Trophoblast cell (in vitro differentiated cells and primary cell): Measurements from ENCODE around the gene CYP26B1.
"Not testable (repeated sequence)": the region's sequence is repeated elsewhere in the genome, so short reads cannot be mapped to it uniquely, and the experiment has no call there.

Source experiments
- DNase-seq, 2 donors: peaks; one replicate each; pipeline ENCODE4 v3.0.0-alpha.2; 2016
- H2AFZ ChIP-seq: 2 replicates; pipeline ENCODE4 v1.6.1; 2013; ENCODE audit warnings: low read length, moderate library complexity, mild to moderate bottlenecking; ENCODE audit not compliant: insufficient read depth, poor library complexity
- H2AK5ac ChIP-seq: 2 replicates; pipeline ENCODE4 v1.6.1; 2013; ENCODE audit warnings: mild to moderate bottlenecking, low read length
- H2BK120ac ChIP-seq: 2 replicates; pipeline ENCODE4 v1.6.1; 2013; ENCODE audit warnings: low read length, mild to moderate bottlenecking, moderate library complexity; ENCODE audit not compliant: insufficient read depth, poor library complexity
- H2BK12ac ChIP-seq: 2 replicates; pipeline ENCODE4 v1.6.1; 2013; ENCODE audit warnings: mild to moderate bottlenecking, low read length, moderate library complexity
- H2BK5ac ChIP-seq: 2 replicates; pipeline ENCODE4 v1.6.1; 2013; ENCODE audit warnings: low read length, low read depth, moderate library complexity, mild to moderate bottlenecking; ENCODE audit not compliant: poor library complexity
- H3K14ac ChIP-seq: 2 replicates; pipeline ENCODE4 v1.6.1; 2013; ENCODE audit warnings: mild to moderate bottlenecking, low read length
- H3K18ac ChIP-seq: 2 replicates; pipeline ENCODE4 v1.6.1; 2013; ENCODE audit warnings: mild to moderate bottlenecking, low read length
- H3K23ac ChIP-seq: 2 replicates; pipeline ENCODE4 v1.6.1; 2013; ENCODE audit warnings: low read length
- H3K27ac ChIP-seq: 2 replicates; pipeline ENCODE4 v1.5.1; 2013; ENCODE audit warnings: low read depth, mild to moderate bottlenecking, inconsistent platforms, low read length, moderate library complexity
- H3K27me3 ChIP-seq: 2 replicates; pipeline ENCODE4 v1.6.1; 2013; ENCODE audit warnings: inconsistent platforms, mild to moderate bottlenecking, low read length, moderate library complexity; ENCODE audit not compliant: insufficient read depth
- H3K36me3 ChIP-seq, 2 experiments: 1 replicate in 1 of 2; 2 replicates in 1 of 2; pipeline ENCODE4 v1.6.1; 2013; ENCODE audit warnings: low read length in 2 of 2, mild to moderate bottlenecking in 2 of 2, moderate library complexity in 1 of 2; ENCODE audit not compliant: insufficient read depth in 2 of 2, control insufficient read depth in 1 of 2
- H3K4ac ChIP-seq: 2 replicates; pipeline ENCODE4 v1.6.1; 2013; ENCODE audit warnings: low read depth, mild to moderate bottlenecking, low read length, moderate library complexity
- H3K4me1 ChIP-seq, 2 experiments: 1 replicate in 1 of 2; 2 replicates in 1 of 2; pipeline ENCODE4 v1.6.1; 2013; ENCODE audit warnings: low read length in 2 of 2, mild to moderate bottlenecking in 2 of 2, moderate library complexity in 1 of 2; ENCODE audit not compliant: insufficient read depth in 2 of 2, control insufficient read depth in 1 of 2
- H3K4me2 ChIP-seq: 2 replicates; pipeline ENCODE4 v1.6.1; 2013; ENCODE audit warnings: inconsistent platforms, mild to moderate bottlenecking, low read length, moderate library complexity
- H3K4me3 ChIP-seq: 2 replicates; pipeline ENCODE4 v1.5.1; 2013; ENCODE audit warnings: mild to moderate bottlenecking, low read depth, low read length, inconsistent platforms
- H3K79me1 ChIP-seq: one replicate; pipeline ENCODE4 v1.6.1; 2013; ENCODE audit warnings: low read length
- H3K79me2 ChIP-seq: 2 replicates; pipeline ENCODE4 v1.6.1; 2013; ENCODE audit warnings: low read length, mild to moderate bottlenecking; ENCODE audit not compliant: control insufficient read depth, insufficient read depth, poor library complexity
- H3K9ac ChIP-seq: 2 replicates; pipeline ENCODE4 v1.6.1; 2013; ENCODE audit warnings: mild to moderate bottlenecking, low read length
- H3K9me3 ChIP-seq: 2 replicates; pipeline ENCODE4 v1.6.1; 2013; ENCODE audit warnings: low read depth, mild to moderate bottlenecking, control low read depth, inconsistent platforms, low read length; ENCODE audit not compliant: insufficient read depth
- H4K12ac ChIP-seq: 2 replicates; pipeline ENCODE4 v1.6.1; 2013; ENCODE audit warnings: low read depth, mild to moderate bottlenecking, low read length, moderate library complexity
- H4K8ac ChIP-seq: 2 replicates; pipeline ENCODE4 v1.6.1; 2013; ENCODE audit warnings: low read depth, mild to moderate bottlenecking, low read length, moderate library complexity
- H4K91ac ChIP-seq: one replicate; pipeline ENCODE4 v1.6.1; 2013; ENCODE audit warnings: low read depth, mild to moderate bottlenecking, low read length, moderate library complexity
- WGBS: extraction: QIAGEN DNeasy Blood & Tissue Kit; methylation state at CpG from one replicate; pipeline ENCODE4 v1.1.7; 2013; ENCODE audit warnings: missing lambda C conversion rate; ENCODE audit not compliant: insufficient read length, insufficient coverage; ENCODE audit errors: extremely low coverage; 5-methylcytosine and 5-hydroxymethylcytosine counted together

The CYP26B1 gene

DNA sequence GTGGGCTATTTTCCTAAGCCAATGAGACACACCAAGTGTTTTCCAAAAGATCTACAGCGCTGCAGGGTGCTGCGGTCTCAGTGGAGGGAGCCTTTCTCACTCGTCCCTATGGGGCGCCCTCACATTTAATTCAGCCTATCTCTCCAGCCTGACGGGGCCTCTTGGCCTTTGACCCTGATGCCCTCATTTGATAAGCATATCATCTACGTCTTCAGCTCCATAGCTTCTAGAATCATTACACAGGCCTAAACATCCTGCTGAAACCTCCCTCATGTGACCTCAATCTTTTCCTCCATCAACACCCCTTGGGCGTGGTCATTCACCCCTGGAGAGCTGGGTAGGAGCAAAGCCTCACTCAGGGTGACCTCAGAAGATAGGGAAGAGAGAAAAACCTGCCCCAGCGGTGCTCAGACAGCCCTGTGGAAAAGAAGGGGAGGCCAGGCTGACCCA is 57.4 kb downstream of the CYP26B1 start:
- Histone ChIP-seq H3K79me1 (no peaks in the 10 kb centered on the region), H4K12ac (no peak overlapping the region), H3K9me3 (peaks cover 2% of the 10 kb centered on the region), H2BK12ac (no peak overlapping the region), H3K27me3 (no peaks in the 10 kb centered on the region), H3K27ac (no peak overlapping the region), H3K18ac (no peak overlapping the region), H4K91ac (no peak overlapping the region), H2BK5ac (no peak overlapping the region), H3K4me2 (no peak overlapping the region), H3K4me1 (no peaks in the 10 kb centered on the region), H2AFZ (no peak overlapping the region), H4K8ac (no peak overlapping the region), H3K4me3 (no peak overlapping the region), H3K14ac (no peak overlapping the region), H2BK120ac (no peak overlapping the region), H3K36me3 (no peaks in the 10 kb centered on the region), H3K79me2 (no peaks in the 10 kb centered on the region), H3K23ac (no peak overlapping the region), H2AK5ac (no peak overlapping the region), H3K9ac (no peak overlapping the region), H3K4ac (no peak overlapping the region)
- DNase-seq = no peak
- no CpG with 5 or more reads among the region's 8 CpGs for WGBS

DNA sequence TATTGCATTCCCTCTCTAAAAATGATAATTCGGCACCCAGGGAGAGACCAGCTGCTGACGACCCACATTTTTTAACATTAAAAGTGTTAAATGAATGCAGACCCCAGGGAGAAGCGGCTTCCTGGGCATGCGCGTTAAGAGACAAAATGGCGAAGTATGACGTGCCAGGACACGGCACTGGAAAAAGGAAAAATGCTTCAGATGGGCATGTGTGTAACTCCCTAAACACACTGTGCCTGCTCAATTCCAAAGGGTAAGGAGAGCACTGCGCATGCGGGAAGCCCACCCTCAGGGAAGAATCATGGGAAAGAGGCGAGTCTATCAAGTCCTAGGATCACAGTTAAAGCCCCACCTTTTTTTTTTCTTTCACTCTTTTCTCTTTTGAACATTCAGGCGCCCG is 58.1 kb downstream of the CYP26B1 start:
- H2BK120ac ChIP-seq = no peak overlapping the region
- no peaks in the 10 kb centered on the region for H3K36me3 ChIP-seq
- H2BK5ac ChIP-seq = no peak overlapping the region
- no peak overlapping the region for H2AK5ac ChIP-seq
- H3K4ac ChIP-seq = no peak overlapping the region
- H3K79me1 ChIP-seq = no peaks in the 10 kb centered on the region
- no peak for DNase-seq
- H3K27ac ChIP-seq = no peak overlapping the region
- H3K27me3 ChIP-seq = no peaks in the 10 kb centered on the region
- peaks cover 2% of the 10 kb centered on the region for H3K9me3 ChIP-seq
- H3K4me2 ChIP-seq = no peak overlapping the region
- H3K14ac ChIP-seq = no peak overlapping the region
- no peak overlapping the region for H2BK12ac ChIP-seq
- no peak overlapping the region for H3K18ac ChIP-seq
- H3K9ac ChIP-seq = no peak overlapping the region
- H2AFZ ChIP-seq = no peak overlapping the region
- no peak overlapping the region for H4K91ac ChIP-seq
- H3K79me2 ChIP-seq = no peaks in the 10 kb centered on the region
- H3K23ac ChIP-seq = no peak overlapping the region
- no CpG with 5 or more reads among the region's 13 CpGs for WGBS
- H4K8ac ChIP-seq = no peak overlapping the region
- H3K4me1 ChIP-seq = peaks cover 0 to 4% of the 10 kb centered on the region in 2 experiments
- H3K4me3 ChIP-seq = no peak overlapping the region
- no peak overlapping the region for H4K12ac ChIP-seq

- H2AK5ac ChIP-seq = no peak overlapping the region
- H3K4me3 ChIP-seq = no peak overlapping the region
- H3K4me1 ChIP-seq = peaks cover 0 to 5% of the 10 kb centered on the region in 2 experiments
- H3K79me2 ChIP-seq = no peaks in the 10 kb centered on the region
- H3K4me2 ChIP-seq = no peak overlapping the region
- no peak overlapping the region for H4K91ac ChIP-seq
- H2BK120ac ChIP-seq = no peak overlapping the region
- no peak overlapping the region for H2BK12ac ChIP-seq
- H3K4ac ChIP-seq = no peak overlapping the region
- H3K27ac ChIP-seq = no peak overlapping the region
- no peak overlapping the region for H3K9ac ChIP-seq
- peaks cover 2% of the 10 kb centered on the region for H3K9me3 ChIP-seq
- H3K79me1 ChIP-seq = no peaks in the 10 kb centered on the region
- no peak overlapping the region for H2BK5ac ChIP-seq
- H3K27me3 ChIP-seq = no peaks in the 10 kb centered on the region
- H4K12ac ChIP-seq = no peak overlapping the region
- no peak for DNase-seq
- H3K23ac ChIP-seq = no peak overlapping the region
- no peaks in the 10 kb centered on the region for H3K36me3 ChIP-seq
- no peak overlapping the region for H3K18ac ChIP-seq
- over 99% methylated on average over 3 of the region's 4 CpGs for WGBS
- no peak overlapping the region for H3K14ac ChIP-seq
- H4K8ac ChIP-seq = no peak overlapping the region
- H2AFZ ChIP-seq = no peak overlapping the region
Measured at GRCh38 chr2:72089028-72089427, 58.6 kb downstream of the CYP26B1 start.

GRCh38 chr2:72086871-72087633 is 60.6 kb downstream of the CYP26B1 start:
- not testable (repeated sequence) for H4K91ac ChIP-seq, H3K27me3 ChIP-seq, H3K4me3 ChIP-seq, H2BK12ac ChIP-seq, DNase-seq, H2AFZ ChIP-seq, H3K4ac ChIP-seq, H4K8ac ChIP-seq, H2AK5ac ChIP-seq, H3K9me3 ChIP-seq, H4K12ac ChIP-seq, H2BK120ac ChIP-seq, H3K27ac ChIP-seq, H3K4me2 ChIP-seq, H3K9ac ChIP-seq, H2BK5ac ChIP-seq, H3K4me1 ChIP-seq, H3K79me2 ChIP-seq, H3K18ac ChIP-seq, H3K36me3 ChIP-seq, H3K23ac ChIP-seq, H3K79me1 ChIP-seq, H3K14ac ChIP-seq
- WGBS = no CpG with 5 or more reads among the region's 41 CpGs
